GM13977 (cell line): ENCODE data around the gene PIK3C2G.
"Not testable (repeated sequence)": the region's sequence is repeated elsewhere in the genome, so short reads cannot be mapped to it uniquely, and the experiment has no call there.

Experiments
- DNase-seq: peaks from one replicate; pipeline ENCODE4 v3.0.0; 2012; ENCODE audit warnings: low spot score
- CTCF ChIP-seq: IDR thresholded peaks from 2 replicates; pipeline ENCODE4 v1.5.1; 2012; ENCODE audit warnings: mild to moderate bottlenecking, control low read depth; ENCODE audit not compliant: insufficient read depth; ENCODE audit errors: extremely low read depth, missing control alignments
- in situ Hi-C: fragments of 300-500 bp; cut with MboI; formaldehyde crosslinking; loops from one replicate; pipeline ENCODE4 v1.12.0; 2022; ENCODE audit warnings: low sequenced_read_pairs, low pct_unique_long_range_greater_than_20kb, mixed read lengths, inconsistent platforms; ENCODE audit not compliant: unreplicated experiment

PIK3C2G gene

DNA sequence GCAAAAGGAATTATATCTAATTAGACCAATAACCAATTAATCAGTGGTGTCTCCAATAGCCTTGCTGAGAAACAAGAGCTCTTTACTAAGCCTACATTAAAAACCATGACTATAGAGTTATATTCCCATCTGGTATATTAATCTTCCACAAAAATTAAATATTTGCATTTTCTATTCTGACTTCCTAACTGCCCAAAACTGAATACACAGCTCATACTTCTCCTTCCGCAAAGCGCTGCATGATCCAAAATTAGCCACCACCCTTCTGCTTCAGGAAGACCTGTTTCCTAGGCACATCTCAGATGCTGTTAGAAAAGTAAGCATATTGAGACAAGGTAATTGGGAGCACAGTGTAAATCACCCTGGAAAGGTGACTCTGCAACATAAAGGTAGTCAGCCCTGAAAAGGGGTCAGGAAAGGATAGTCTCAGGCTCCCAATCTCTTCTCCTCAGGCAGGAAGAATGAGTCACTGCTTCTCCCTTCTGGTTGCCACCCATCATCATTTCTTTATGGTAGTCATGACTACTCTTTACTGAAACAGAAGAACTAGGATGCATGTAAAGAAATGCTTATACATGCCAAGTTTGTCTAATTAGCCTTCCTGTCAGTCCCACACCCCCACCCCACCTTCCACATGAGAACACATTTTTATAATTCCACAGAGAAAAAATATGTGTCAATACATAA, 422.2 kb downstream of the PIK3C2G start:
- TF ChIP-seq CTCF, result no peak
- DNase-seq, result no peak
- in situ Hi-C loops, result no loop called here

GRCh38 chr12:18684430-18684829, 423.1 kb downstream of the PIK3C2G start:
- in situ Hi-C loops, result no loop called here
- DNase-seq, result no peak

GRCh38 chr12:18689771-18690170, 428.5 kb downstream of the PIK3C2G start:
- DNase-seq, result no peak
- TF ChIP-seq CTCF, result no peak
- in situ Hi-C loops, result no loop called here

More at GRCh38 chr12:18684430-18684829, 423.1 kb downstream of the PIK3C2G start:
- no peak for TF ChIP-seq CTCF

DNA sequence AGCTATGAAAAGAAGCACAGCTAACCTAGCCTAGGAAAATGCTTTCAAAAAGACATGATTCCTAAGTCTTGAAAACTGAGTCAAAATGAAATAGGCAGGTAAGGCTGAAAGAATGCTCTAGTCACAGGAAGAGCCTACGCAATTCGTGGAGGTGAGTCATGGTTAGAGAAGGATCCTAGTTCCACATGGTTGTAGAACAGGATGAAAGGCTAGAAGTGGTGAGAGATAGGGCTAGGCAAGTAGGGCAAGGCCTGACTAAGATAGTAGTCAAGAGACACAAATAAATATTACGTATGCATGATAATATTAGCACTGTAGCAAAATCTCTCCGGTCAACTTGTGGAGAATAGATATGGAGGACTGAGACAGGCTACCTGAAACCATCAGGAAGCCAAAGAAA, 429.3 kb downstream of the PIK3C2G start:
- no peak for DNase-seq

GRCh38 chr12:18693986-18694385, 432.7 kb downstream of the PIK3C2G start:
- in situ Hi-C loops, DNase-seq: not testable (repeated sequence)

More for the DNA sequence above, 429.3 kb downstream of the PIK3C2G start:
- no peak for TF ChIP-seq CTCF
- in situ Hi-C loops, result no loop called here

DNA sequence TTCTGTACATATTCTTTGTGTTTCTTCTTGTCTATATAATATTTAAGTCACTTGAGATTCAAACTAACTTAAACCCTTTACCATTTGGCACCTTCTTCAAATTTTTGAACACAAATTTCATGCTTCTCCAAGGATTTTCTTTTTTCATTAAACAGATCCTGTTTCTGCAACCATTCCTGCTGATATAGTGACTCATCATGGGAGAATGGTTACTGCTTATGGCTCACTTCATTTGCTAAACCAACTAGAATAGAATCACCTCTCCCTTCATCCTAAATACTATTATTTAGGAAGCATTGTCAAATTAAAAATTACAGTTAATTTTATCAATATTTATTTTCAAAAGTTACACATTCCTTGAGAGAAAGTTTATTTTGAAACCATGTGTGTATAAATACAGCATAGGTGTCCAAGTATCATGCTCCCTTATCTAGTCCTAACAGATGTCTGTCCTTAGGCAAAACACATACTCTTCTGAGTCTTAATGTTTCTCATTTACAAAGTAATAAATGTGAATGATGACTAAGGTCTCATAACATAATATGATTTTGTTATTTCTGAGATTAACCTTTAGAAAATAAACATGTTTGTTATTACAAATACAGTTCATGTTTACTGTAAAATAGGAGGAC, 435.8 kb downstream of the PIK3C2G start:
- no peak for TF ChIP-seq CTCF
- no peak for DNase-seq
- in situ Hi-C loops, result no loop called here
